Neural cell (in vitro differentiated cells): ENCODE results near the gene TRAF3. TPM values are rescaled to one million over a fixed set of nuclear protein-coding genes. Genes with fewer than 3 reads are reported as not detected.

Experiments
- H2AFZ ChIP-seq: fragments of 200-600, 300-800 bp; sonication (generic), shearing (Covaris generic); 2 replicates; pipeline ENCODE4 v1.6.0; 2014; ENCODE audit warnings: low read depth, mild to moderate bottlenecking, antibody characterized with exemption, low read length, moderate library complexity
- H3F3A ChIP-seq: fragments of 200-600 bp; shearing (Covaris generic); 2 replicates; pipeline ENCODE4 v1.6.1; 2016; ENCODE audit warnings: mild to moderate bottlenecking, moderate library complexity, mixed read lengths, antibody characterized with exemption, low read length; ENCODE audit not compliant: insufficient read depth, poor library complexity, severe bottlenecking
- H3K27ac ChIP-seq: fragments of 200-600, 300-800 bp; sonication (generic), shearing (Covaris generic); 2 replicates; pipeline ENCODE4 v1.5.1; 2014; ENCODE audit warnings: mild to moderate bottlenecking, low read length, moderate library complexity
- H3K27me3 ChIP-seq: fragments of 300-800, 200-600 bp; sonication (generic), shearing (Covaris generic); 2 replicates; pipeline ENCODE4 v1.6.0; 2014; ENCODE audit warnings: mild to moderate bottlenecking, low read depth, low read length, moderate library complexity; ENCODE audit not compliant: insufficient read depth
- H3K36me3 ChIP-seq: fragments of 300-800, 200-600 bp; sonication (generic), shearing (Covaris generic); 2 replicates; pipeline ENCODE4 v1.5.1; 2014; ENCODE audit warnings: mild to moderate bottlenecking, antibody characterized with exemption, low read length, moderate library complexity; ENCODE audit not compliant: insufficient read depth
- H3K4me2 ChIP-seq: fragments of 300-800, 200-600 bp; sonication (generic), shearing (Covaris generic); 2 replicates; pipeline ENCODE4 v1.6.0; 2014; ENCODE audit warnings: mild to moderate bottlenecking, low read length
- H3K4me3 ChIP-seq: fragments of 300-800, 200-600 bp; sonication (generic), shearing (Covaris generic); 2 replicates; pipeline ENCODE4 v1.5.1; 2014; ENCODE audit warnings: mild to moderate bottlenecking, low read length, moderate library complexity
- H3K79me2 ChIP-seq: fragments of 200-600 bp; shearing (Covaris generic); replicated peaks from 2 replicates; pipeline ENCODE4 v1.6.0; 2014; ENCODE audit warnings: mild to moderate bottlenecking, low read length, moderate library complexity; ENCODE audit not compliant: insufficient read depth
- H3K9ac ChIP-seq: fragments of 300-800, 200-600 bp; sonication (generic), shearing (Covaris generic); 2 replicates; pipeline ENCODE4 v1.6.1; 2016; ENCODE audit warnings: mild to moderate bottlenecking, low read length, mixed read lengths
- H3K9me2 ChIP-seq: fragments of 200-600 bp; shearing (Covaris generic); 2 replicates; pipeline ENCODE4 v1.6.1; 2016; ENCODE audit warnings: mild to moderate bottlenecking, low read length, mixed read lengths; ENCODE audit not compliant: insufficient read depth
- H3K9me3 ChIP-seq: fragments of 200-600, 300-800 bp; sonication (generic), shearing (Covaris generic); 2 replicates; pipeline ENCODE4 v1.6.1; 2016; ENCODE audit warnings: mild to moderate bottlenecking, mixed run types, low read length, moderate library complexity, mixed read lengths
- H4K20me1 ChIP-seq: fragments of 200-600 bp; shearing (Covaris generic); 2 replicates; pipeline ENCODE4 v1.6.1; 2016; ENCODE audit warnings: mild to moderate bottlenecking, mixed run types; ENCODE audit not compliant: insufficient read depth
- CTCF ChIP-seq: fragments of 450-650 bp; IDR thresholded peaks from 2 replicates; pipeline ENCODE4 v1.5.1; 2014; ENCODE audit warnings: antibody characterized with exemption, mild to moderate bottlenecking, moderate library complexity; ENCODE audit not compliant: poor library complexity, severe bottlenecking
- EP300 ChIP-seq: fragments of 450-650 bp; conservative IDR thresholded peaks from 2 replicates; pipeline ENCODE4 v1.6.1; 2014; ENCODE audit warnings: antibody characterized with exemption, mild to moderate bottlenecking, moderate library complexity; ENCODE audit not compliant: poor library complexity, severe bottlenecking
- EZH2 ChIP-seq: fragments of 200-600, 300-800 bp; shearing (Covaris generic), sonication (generic); IDR thresholded peaks from 2 replicates; pipeline ENCODE4 v1.6.1; 2014; ENCODE audit warnings: antibody characterized with exemption, low read length, borderline replicate concordance, mild to moderate bottlenecking; ENCODE audit not compliant: insufficient read depth, poor library complexity, severe bottlenecking
- MXI1 ChIP-seq: fragments of 450-650 bp; conservative IDR thresholded peaks from 2 replicates; pipeline ENCODE4 v1.6.1; 2014; ENCODE audit warnings: antibody characterized with exemption, mild to moderate bottlenecking; ENCODE audit not compliant: poor library complexity, severe bottlenecking
- POLR2AphosphoS5 ChIP-seq: IDR thresholded peaks from 2 replicates; pipeline ENCODE4 v1.6.1; 2012
- RAD21 ChIP-seq: fragments of 450-650 bp; conservative IDR thresholded peaks from 2 replicates; pipeline ENCODE4 v1.6.1; 2014; ENCODE audit warnings: antibody characterized with exemption, mild to moderate bottlenecking, moderate library complexity
- REST ChIP-seq: IDR thresholded peaks from 2 replicates; pipeline ENCODE4 v1.6.1; 2012; ENCODE audit warnings: borderline replicate concordance
- SMC3 ChIP-seq: fragments of 450-650 bp; conservative IDR thresholded peaks from 2 replicates; pipeline ENCODE4 v1.6.1; 2014; ENCODE audit warnings: antibody characterized with exemption, mild to moderate bottlenecking, moderate library complexity; ENCODE audit not compliant: poor library complexity
- TAF1 ChIP-seq: IDR thresholded peaks from 2 replicates; pipeline ENCODE4 v1.6.1; 2012; ENCODE audit warnings: low read depth
- polyA plus RNA-seq: library from polyadenylated mRNA; depleted of rRNA; stranded (reverse); fragments of >200 nt; gene quantifications from 2 replicates; pipeline ENCODE4 v1.2.3, GENCODE V29; 2014

Gene TRAF3
- polyA plus RNA-seq, 1 donor from 2014 or later = 13.3 TPM

GRCh38 chr14:102732924-102733323, 44.3 kb upstream of the TRAF3 start:
- no peak overlapping the region for H3K9ac ChIP-seq
- H3K9me2 ChIP-seq = no peaks in the 10 kb centered on the region
- H2AFZ ChIP-seq = no peak overlapping the region
- H3K27me3 ChIP-seq = no peaks in the 10 kb centered on the region
- no peaks in the 10 kb centered on the region for H4K20me1 ChIP-seq
- TF ChIP-seq POLR2AphosphoS5 (no peak), RAD21 (no peak), REST (no peak), EP300 (no peak)
- no peak overlapping the region for H3K4me3 ChIP-seq
- no peaks in the 10 kb centered on the region for H3K9me3 ChIP-seq
- H3K79me2 ChIP-seq = no peaks in the 10 kb centered on the region
- no peak overlapping the region for H3K27ac ChIP-seq
- H3K36me3 ChIP-seq = no peaks in the 10 kb centered on the region
- H3F3A ChIP-seq = no peaks in the 10 kb centered on the region
- no peak overlapping the region for H3K4me2 ChIP-seq

GRCh38 chr14:102733326-102733725, 43.9 kb upstream of the TRAF3 start:
- no peaks in the 10 kb centered on the region for H3F3A ChIP-seq
- no peaks in the 10 kb centered on the region for H3K27me3 ChIP-seq
- H3K9ac ChIP-seq = no peak overlapping the region
- H4K20me1 ChIP-seq = no peaks in the 10 kb centered on the region
- H3K9me2 ChIP-seq = no peaks in the 10 kb centered on the region
- no peak overlapping the region for H2AFZ ChIP-seq
- H3K36me3 ChIP-seq = no peaks in the 10 kb centered on the region
- no peak overlapping the region for H3K27ac ChIP-seq
- no peaks in the 10 kb centered on the region for H3K79me2 ChIP-seq
- no peak for TF ChIP-seq TAF1
- no peak for TF ChIP-seq EP300
- no peak for TF ChIP-seq CTCF
- TF ChIP-seq EZH2 = no peak
- no peak for TF ChIP-seq SMC3
- TF ChIP-seq REST = no peak
- TF ChIP-seq MXI1 = no peak
- TF ChIP-seq RAD21 = no peak
- TF ChIP-seq POLR2AphosphoS5 = no peak
- no peaks in the 10 kb centered on the region for H3K9me3 ChIP-seq
- H3K4me2 ChIP-seq = no peak overlapping the region
- H3K4me3 ChIP-seq = no peak overlapping the region
